Measurements from ENCODE around the gene FH. TPM values are rescaled to one million over a fixed set of nuclear protein-coding genes. Genes with fewer than 3 reads are reported as not detected.

FH gene
- total RNA-seq, 2 donors from 2014 or later, result 132 to 138 TPM

GRCh38 chr1:241459186-241459802 lies 60.3 kb downstream of the FH start:
- DNase-seq, result no peak
- Histone ChIP-seq H3K9me3 (no peaks in the 10 kb centered on the region), H3K9ac (ENCODE audit: low read depth in 2 of 2, low read length in 2 of 2) (no peak overlapping the region), H3K36me3 (no peaks in the 10 kb centered on the region), H3K27ac (no peak overlapping the region), H3K4me3 (no peak overlapping the region), H3K4me1 (no peaks in the 10 kb centered on the region), H3K27me3 (no peaks in the 10 kb centered on the region)
- TF ChIP-seq, protein P1, sequence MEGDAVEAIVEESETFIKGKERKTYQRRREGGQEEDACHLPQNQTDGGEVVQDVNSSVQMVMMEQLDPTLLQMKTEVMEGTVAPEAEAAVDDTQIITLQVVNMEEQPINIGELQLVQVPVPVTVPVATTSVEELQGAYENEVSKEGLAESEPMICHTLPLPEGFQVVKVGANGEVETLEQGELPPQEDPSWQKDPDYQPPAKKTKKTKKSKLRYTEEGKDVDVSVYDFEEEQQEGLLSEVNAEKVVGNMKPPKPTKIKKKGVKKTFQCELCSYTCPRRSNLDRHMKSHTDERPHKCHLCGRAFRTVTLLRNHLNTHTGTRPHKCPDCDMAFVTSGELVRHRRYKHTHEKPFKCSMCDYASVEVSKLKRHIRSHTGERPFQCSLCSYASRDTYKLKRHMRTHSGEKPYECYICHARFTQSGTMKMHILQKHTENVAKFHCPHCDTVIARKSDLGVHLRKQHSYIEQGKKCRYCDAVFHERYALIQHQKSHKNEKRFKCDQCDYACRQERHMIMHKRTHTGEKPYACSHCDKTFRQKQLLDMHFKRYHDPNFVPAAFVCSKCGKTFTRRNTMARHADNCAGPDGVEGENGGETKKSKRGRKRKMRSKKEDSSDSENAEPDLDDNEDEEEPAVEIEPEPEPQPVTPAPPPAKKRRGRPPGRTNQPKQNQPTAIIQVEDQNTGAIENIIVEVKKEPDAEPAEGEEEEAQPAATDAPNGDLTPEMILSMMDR (IDR thresholded peaks at IDR 0.05), result no peak
- intact Hi-C loops (cut with DNase I), result no loop called here

DNA sequence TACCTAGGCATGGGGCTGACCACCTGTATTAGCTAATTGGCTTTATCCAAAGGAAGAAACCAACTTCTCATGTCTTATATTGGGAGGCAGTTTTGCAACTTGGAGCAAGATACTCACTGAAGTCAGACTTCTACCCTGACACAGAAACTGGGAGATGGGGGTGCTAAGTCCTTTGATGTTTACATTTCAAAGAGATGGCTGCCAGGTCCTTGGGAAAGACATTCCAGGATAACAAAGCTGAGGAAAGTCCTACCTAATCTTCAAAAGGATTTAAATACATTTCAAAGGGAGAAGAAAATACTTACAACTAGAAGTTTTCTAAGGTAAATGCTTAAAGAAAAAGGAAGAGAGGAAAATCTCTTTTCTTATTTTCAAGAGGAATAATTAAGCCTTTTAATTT lies 62.1 kb downstream of the FH start:
- no peaks in the 10 kb centered on the region for H3K27me3 ChIP-seq
- H3K36me3 ChIP-seq, result no peaks in the 10 kb centered on the region
- DNase-seq, result no peak
- no peak overlapping the region for H3K9ac ChIP-seq (ENCODE audit: low read depth in 2 of 2, low read length in 2 of 2)
- no peaks in the 10 kb centered on the region for H3K4me1 ChIP-seq
- no peaks in the 10 kb centered on the region for H3K9me3 ChIP-seq
- H3K4me3 ChIP-seq, result no peak overlapping the region
- intact Hi-C loops (cut with DNase I), result no loop called here
- TF ChIP-seq, protein P1 (IDR thresholded peaks at IDR 0.05), result no peak
- H3K27ac ChIP-seq, result no peak overlapping the region

DNA sequence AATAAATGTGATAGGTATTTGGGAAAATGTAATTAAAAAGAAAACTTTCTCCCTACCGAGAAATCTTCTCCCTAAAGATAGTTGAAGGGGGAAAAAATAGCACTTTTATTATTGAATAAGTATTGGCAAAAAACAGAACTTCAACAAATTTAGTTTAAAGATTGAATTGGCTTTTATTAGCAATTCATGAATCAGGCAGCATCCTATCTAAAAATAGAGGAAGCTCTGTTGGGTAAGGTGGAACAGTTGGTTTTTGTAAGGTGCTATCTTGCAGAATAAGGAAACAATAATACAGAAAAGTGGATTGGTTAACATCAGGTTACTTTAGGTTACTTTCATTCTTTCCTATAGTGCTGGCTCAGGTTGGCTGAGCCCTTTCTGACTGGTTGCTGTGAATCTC lies 62.8 kb downstream of the FH start:
- no peaks in the 10 kb centered on the region for H3K9me3 ChIP-seq
- no peak overlapping the region for H3K27ac ChIP-seq
- no peaks in the 10 kb centered on the region for H3K36me3 ChIP-seq
- no peak for DNase-seq
- no peaks in the 10 kb centered on the region for H3K4me1 ChIP-seq
- intact Hi-C loops (cut with DNase I), result no loop called here
- no peak overlapping the region for H3K4me3 ChIP-seq
- no peak overlapping the region for H3K9ac ChIP-seq (ENCODE audit: low read depth in 2 of 2, low read length in 2 of 2)
- TF ChIP-seq, protein P1 (IDR thresholded peaks at IDR 0.05), result no peak
- no peaks in the 10 kb centered on the region for H3K27me3 ChIP-seq

DNA sequence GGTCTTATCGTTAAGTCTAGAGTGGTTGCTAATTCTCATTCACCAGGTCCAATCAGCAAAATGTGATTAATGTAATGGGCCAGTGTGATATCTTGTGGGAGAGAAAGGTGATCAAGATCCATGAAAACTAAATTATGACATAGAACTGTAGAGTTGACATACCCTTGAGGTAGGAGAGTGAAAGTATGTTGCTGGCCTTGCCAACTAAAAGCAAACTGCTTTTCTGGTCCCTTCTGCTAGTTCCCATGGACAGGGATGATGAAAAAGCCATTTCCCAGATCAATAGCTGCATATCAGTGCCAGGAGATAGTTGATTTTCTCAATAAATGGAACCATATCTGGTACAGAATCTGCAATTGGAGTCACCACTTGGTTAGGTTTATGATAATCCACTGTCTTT lies 65.8 kb downstream of the FH start:
- intact Hi-C loops (cut with DNase I), result no loop called here
- no peaks in the 10 kb centered on the region for H3K9me3 ChIP-seq
- H3K27ac ChIP-seq, result no peak overlapping the region
- TF ChIP-seq, protein P1 (IDR thresholded peaks at IDR 0.05), result no peak
- no peak overlapping the region for H3K9ac ChIP-seq (ENCODE audit: low read depth in 2 of 2, low read length in 2 of 2)
- H3K4me3 ChIP-seq, result no peak overlapping the region
- H3K27me3 ChIP-seq, result no peaks in the 10 kb centered on the region
- no peak for DNase-seq
- no peaks in the 10 kb centered on the region for H3K36me3 ChIP-seq
- no peaks in the 10 kb centered on the region for H3K4me1 ChIP-seq

DNA sequence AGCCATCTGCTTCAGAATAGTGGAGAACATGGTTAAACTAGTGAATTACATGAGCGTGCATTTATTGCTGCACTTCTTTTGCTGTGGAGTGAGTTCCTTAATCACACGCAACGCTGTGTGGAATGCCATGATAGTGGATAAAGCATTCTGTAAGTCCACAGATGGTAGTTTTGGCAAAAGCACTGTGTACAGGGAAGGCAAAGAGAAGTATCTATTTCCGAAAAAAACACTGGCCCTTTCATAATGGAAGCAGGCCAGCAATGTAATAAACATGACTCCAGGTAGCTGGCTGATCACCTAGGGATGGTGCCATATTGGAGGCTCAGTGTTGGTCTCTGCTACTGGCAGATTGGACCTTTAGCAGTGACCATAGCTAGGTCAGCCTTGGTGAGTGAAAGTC lies 67.6 kb downstream of the FH start:
- H3K4me1 ChIP-seq, result no peaks in the 10 kb centered on the region
- intact Hi-C loops (cut with DNase I), result no loop called here
- TF ChIP-seq, protein P1 (IDR thresholded peaks at IDR 0.05), result no peak

More for the DNA sequence above, 67.6 kb downstream of the FH start:
- Histone ChIP-seq H3K27me3 (no peaks in the 10 kb centered on the region), H3K9me3 (no peaks in the 10 kb centered on the region), H3K4me3 (no peak overlapping the region), H3K27ac (no peak overlapping the region), H3K36me3 (no peaks in the 10 kb centered on the region), H3K9ac (ENCODE audit: low read depth in 2 of 2, low read length in 2 of 2) (no peak overlapping the region)
- DNase-seq, result no peak

Other genes with a start within 250 kb of the FH start
- under 1 TPM; 0.10 to 0.24 TPM for gene RGS7, start 162.6 kb downstream of the FH start, total RNA-seq
- gene KMO, start 12.6 kb upstream of the FH start, total RNA-seq, result under 1 TPM in 1 of 2 donors, not detected in 1; 0.80 TPM
- gene CHML, start 120.6 kb upstream of the FH start, total RNA-seq, result 10 to 100 TPM in 1 of 2 donors, 1 to 10 TPM in 1; 5.7 to 10.6 TPM
- gene OPN3, start 120.6 kb upstream of the FH start, total RNA-seq, result 10 to 100 TPM; 11.7 to 39.1 TPM
- not detected for gene WDR64, start 132.5 kb upstream of the FH start, total RNA-seq